GM23338 (cell line): ENCODE results near the gene RNF150. TPM values are rescaled to one million over a fixed set of nuclear protein-coding genes. Genes with fewer than 3 reads are reported as not detected.

Source experiments
- ATAC-seq: fragments of 200-7000 bp; cut with Tn5 transposase; 3 replicates; pipeline ENCODE4 v1.9.1; 2020
- DNase-seq: peaks from one replicate; pipeline ENCODE4 v3.0.0-alpha.2; 2015; ENCODE audit warnings: low spot score
- H2AFZ ChIP-seq: fragments of 200-600 bp; sonication (generic); 2 replicates; pipeline ENCODE4 v1.8.0; 2016; ENCODE audit warnings: antibody characterized with exemption, mild to moderate bottlenecking, moderate library complexity
- H3F3A ChIP-seq: fragments of 200-600 bp; sonication (generic); replicated peaks from 2 replicates; pipeline ENCODE4 v1.8.0; 2017; ENCODE audit warnings: antibody characterized with exemption, mixed run types, low read depth
- H3K27ac ChIP-seq: fragments of 200-600 bp; sonication (generic); 2 replicates; pipeline ENCODE4 v1.6.1; 2016; ENCODE audit warnings: low read depth
- H3K27me3 ChIP-seq: fragments of 200-600 bp; sonication (generic); 2 replicates; pipeline ENCODE4 v1.8.0; 2016; ENCODE audit warnings: mild to moderate bottlenecking, mixed run types, moderate library complexity; ENCODE audit not compliant: insufficient read depth
- H3K36me3 ChIP-seq: fragments of 200-600 bp; sonication (generic); 2 replicates; pipeline ENCODE4 v1.8.0; 2016; ENCODE audit warnings: mild to moderate bottlenecking; ENCODE audit not compliant: insufficient read depth
- H3K4me1 ChIP-seq: fragments of 200-600 bp; sonication (generic); 2 replicates; pipeline ENCODE4 v1.8.0; 2016; ENCODE audit warnings: mild to moderate bottlenecking, moderate library complexity; ENCODE audit not compliant: insufficient read depth
- H3K4me2 ChIP-seq: fragments of 200-600 bp; sonication (generic); 2 replicates; pipeline ENCODE4 v1.7.1; 2017; ENCODE audit warnings: mixed run types
- H3K4me3 ChIP-seq: fragments of 200-600 bp; sonication (generic); 2 replicates; pipeline ENCODE4 v1.6.1; 2016; ENCODE audit warnings: mixed run types
- H3K79me2 ChIP-seq: fragments of 200-600 bp; sonication (generic); replicated peaks from 2 replicates; pipeline ENCODE4 v1.8.0; 2017; ENCODE audit warnings: mild to moderate bottlenecking; ENCODE audit not compliant: insufficient read depth
- H3K9me2 ChIP-seq: fragments of 200-600 bp; sonication (generic); 2 replicates; pipeline ENCODE4 v1.8.0; 2017; ENCODE audit not compliant: insufficient read depth
- H4K20me1 ChIP-seq: fragments of 200-600 bp; sonication (generic); replicated peaks from 2 replicates; pipeline ENCODE4 v1.8.0; 2017; ENCODE audit warnings: mild to moderate bottlenecking; ENCODE audit not compliant: insufficient read depth
- H3K27ac Mint-ChIP-seq: 2 replicates; pipeline ENCODE4 v1.8.0; 2020; ENCODE audit warnings: inconsistent platforms, mild to moderate bottlenecking, moderate library complexity, mixed read lengths
- H3K27me3 Mint-ChIP-seq: 3 replicates; pipeline ENCODE4 v1.8.0; 2022; ENCODE audit warnings: low read depth, mild to moderate bottlenecking, moderate library complexity, mixed read lengths, inconsistent platforms; ENCODE audit not compliant: insufficient read depth, poor library complexity
- H3K36me3 Mint-ChIP-seq: 3 replicates; pipeline ENCODE4 v1.8.0; 2021; ENCODE audit warnings: low read depth, mild to moderate bottlenecking, inconsistent platforms, moderate library complexity, mixed read lengths
- H3K4me1 Mint-ChIP-seq: 3 replicates; pipeline ENCODE4 v1.8.0; 2020; ENCODE audit warnings: mild to moderate bottlenecking, inconsistent platforms, mixed read lengths
- H3K4me3 Mint-ChIP-seq: 3 replicates; pipeline ENCODE4 v1.8.0; 2021; ENCODE audit warnings: moderate library complexity, mild to moderate bottlenecking, inconsistent platforms, mixed read lengths
- H3K9me3 Mint-ChIP-seq: 3 replicates; pipeline ENCODE4 v1.8.0; 2020; ENCODE audit warnings: moderate library complexity, mild to moderate bottlenecking, inconsistent platforms, mixed read lengths
- CREB1 ChIP-seq: fragments of 250-450 bp; sonication (Bioruptor Pico); IDR thresholded peaks from 2 replicates; pipeline ENCODE4 v1.5.0; 2020; ENCODE audit warnings: low read depth, mild to moderate bottlenecking, moderate library complexity
- CTCF ChIP-seq, 2 experiments: fragments of 200-600 bp in 1 of 2; sonication (generic) in 1 of 2; conservative IDR thresholded peaks; 2 replicates each; pipeline versions ENCODE4 v1.5.1 to v1.6.1; 2016 to 2017; ENCODE audit warnings: antibody characterized with exemption in 2 of 2, low read depth in 2 of 2, mild to moderate bottlenecking in 2 of 2, moderate library complexity in 1 of 2
- ETS1 ChIP-seq: IDR thresholded peaks from 2 replicates; pipeline ENCODE4 v1.6.1; 2016; ENCODE audit warnings: antibody characterized with exemption
- EZH2 ChIP-seq: fragments of 200-600 bp; sonication (generic); IDR thresholded peaks from one replicate; pipeline ENCODE4 v1.8.0; 2017; ENCODE audit warnings: antibody characterized with exemption, mild to moderate bottlenecking, low read depth; ENCODE audit not compliant: unreplicated experiment
- EZH2phosphoT487 ChIP-seq: fragments of 200-600 bp; sonication (generic); IDR thresholded peaks from one replicate; pipeline ENCODE4 v1.8.1; 2018; ENCODE audit warnings: antibody characterized with exemption; ENCODE audit not compliant: unreplicated experiment
- JUNB ChIP-seq: IDR thresholded peaks from one replicate; pipeline ENCODE4 v1.6.1; 2016; ENCODE audit warnings: antibody characterized with exemption; ENCODE audit not compliant: unreplicated experiment
- NANOG ChIP-seq: IDR thresholded peaks from 2 replicates; pipeline ENCODE4 v1.6.1; 2016; ENCODE audit warnings: antibody characterized with exemption, borderline replicate concordance
- POLR2AphosphoS5 ChIP-seq: IDR thresholded peaks from 2 replicates; pipeline ENCODE4 v1.6.1; 2016; ENCODE audit warnings: antibody characterized with exemption, low read depth
- REST ChIP-seq: IDR thresholded peaks from one replicate; pipeline ENCODE4 v1.6.1; 2018; ENCODE audit warnings: antibody characterized with exemption; ENCODE audit not compliant: unreplicated experiment
- STAT1 ChIP-seq: IDR thresholded peaks from one replicate; pipeline ENCODE4 v1.6.1; 2016; ENCODE audit warnings: antibody characterized with exemption; ENCODE audit not compliant: unreplicated experiment
- ZNF114 ChIP-seq: fragments of 250-450 bp; sonication (Bioruptor Pico); IDR thresholded peaks from 2 replicates; pipeline ENCODE4 v1.5.0; 2020; ENCODE audit warnings: mild to moderate bottlenecking, moderate library complexity
- ZNF331 ChIP-seq: fragments of 250-450 bp; sonication (Bioruptor Pico); IDR thresholded peaks from 2 replicates; pipeline ENCODE4 v1.5.0; 2020; ENCODE audit warnings: low read depth, mild to moderate bottlenecking, moderate library complexity
- ZNF462 ChIP-seq: fragments of 250-450 bp; sonication (Bioruptor Pico); IDR thresholded peaks from 2 replicates; pipeline ENCODE4 v1.5.0; 2020; ENCODE audit warnings: mild to moderate bottlenecking, moderate library complexity
- polyA plus RNA-seq: library from polyadenylated mRNA; unstranded; fragments of >200 nt; fragmentation: Nextera tagmentation; extraction: Ambion mirVana; gene quantifications from 2 replicates; pipeline ENCODE4 v1.2.1, GENCODE V29; 2016
- total RNA-seq: library from RNA; depleted of rRNA; stranded (reverse); fragments of >200 nt; shearing (Covaris generic); gene quantifications from 2 replicates; pipeline ENCODE4 v1.2.3, GENCODE V29; 2014

The RNF150 gene
- total and polyA plus RNA-seq, 2 experiments from 2014 or later, result 1.3 to 6.1 TPM

- Mint-ChIP-seq H3K27ac (no peak overlapping the region), H3K27me3 (no peaks in the 10 kb centered on the region), H3K9me3 (no peaks in the 10 kb centered on the region), H3K36me3 (no peaks in the 10 kb centered on the region), H3K4me3 (no peak overlapping the region), H3K4me1 (peaks cover 4% of the 10 kb centered on the region; the same call in 2 of the 3 replicates)
- no peaks in the 10 kb centered on the region for H3K79me2 ChIP-seq
- no peak for TF ChIP-seq REST
- TF ChIP-seq POLR2AphosphoS5, result no peak
- TF ChIP-seq NANOG, result no peak
- TF ChIP-seq STAT1, result no peak
- TF ChIP-seq JUNB, result no peak
- TF ChIP-seq ZNF331 (CRISPR knock-in tag), result no peak
- TF ChIP-seq CTCF (conservative IDR thresholded peaks at IDR 0.05; ENCODE audit: low read depth in 2 of 2), result no peak
- TF ChIP-seq EZH2phosphoT487, result no peak
- no peak for TF ChIP-seq CREB1
- no peak for TF ChIP-seq EZH2
- TF ChIP-seq ZNF462, result no peak
- TF ChIP-seq ZNF114 (CRISPR knock-in tag), result no peak
- TF ChIP-seq ETS1, result no peak
- H3K4me2 ChIP-seq, result no peak overlapping the region
- DNase-seq (no peak), ATAC-seq (no peak)
- no peaks in the 10 kb centered on the region for H3K4me1 ChIP-seq
- H3F3A ChIP-seq, result no peaks in the 10 kb centered on the region
- no peak overlapping the region for H3K27ac ChIP-seq
- no peak overlapping the region for H3K4me3 ChIP-seq
- no peaks in the 10 kb centered on the region for H3K9me2 ChIP-seq
- no peaks in the 10 kb centered on the region for H3K36me3 ChIP-seq
- H2AFZ ChIP-seq, result no peak overlapping the region
- H3K27me3 ChIP-seq, result no peaks in the 10 kb centered on the region
- H4K20me1 ChIP-seq, result no peaks in the 10 kb centered on the region
Measured at GRCh38 chr4:140851804-140852203, 281.5 kb downstream of the RNF150 start.
